IMR-90 (cell line): ENCODE results near the gene NBPF3. TPM values are rescaled to one million over a fixed set of nuclear protein-coding genes. Genes with fewer than 3 reads are reported as not detected.
"Not testable (repeated sequence)": the region's sequence is repeated elsewhere in the genome, so short reads cannot be mapped to it uniquely, and the experiment has no call there.

Source experiments
- ATAC-seq: fragments of 200-7000 bp; cut with Tn5 transposase; 2 replicates; pipeline ENCODE4 v1.9.1; 2020; ENCODE audit warnings: low read depth, mild to moderate bottlenecking, moderate library complexity
- BruUV-seq: library from RNA; stranded (reverse); fragments of 400-500 nt; replicated peaks from 2 replicates; lab custom pipeline; 2021; lab: Mats Ljungman, UMichigan
- CTCF ChIA-PET: fragments of 300-600 bp; formaldehyde crosslinking; extraction: SDS; loops from one replicate; lab custom pipeline; 2021; ENCODE audit warnings: antibody characterized with exemption; lab: Yijun Ruan, JAX
- POLR2A ChIA-PET: fragments of 300-600 bp; sonication (Branson Sonifier 250); formaldehyde crosslinking; loops from one replicate; lab custom pipeline; 2022; ENCODE audit warnings: antibody characterized with exemption; ENCODE audit not compliant: unreplicated experiment; lab: Charles Lee
- DNase-seq: peaks from one replicate; pipeline ENCODE4 v3.0.0; 2013
- H2AFZ ChIP-seq: replicated peaks from 2 replicates; pipeline ENCODE3; 2013; ENCODE audit warnings: low read length, mild to moderate bottlenecking; ENCODE audit not compliant: poor library complexity
- H2AK5ac ChIP-seq: 2 replicates; pipeline ENCODE4 v1.6.1; 2013; ENCODE audit warnings: low read depth, low read length, inconsistent platforms
- H2AK9ac ChIP-seq: replicated peaks from 2 replicates; pipeline ENCODE3; 2013; ENCODE audit warnings: mild to moderate bottlenecking, low read depth, low read length, moderate library complexity; ENCODE audit not compliant: poor library complexity
- H2BK120ac ChIP-seq: 2 replicates; pipeline ENCODE4 v1.6.1; 2013; ENCODE audit warnings: low read depth, low read length, inconsistent platforms
- H2BK15ac ChIP-seq: 3 replicates; pipeline ENCODE4 v1.6.1; 2013; ENCODE audit warnings: low read depth, low read length, inconsistent platforms
- H2BK20ac ChIP-seq: 2 replicates; pipeline ENCODE4 v1.6.1; 2013; ENCODE audit warnings: low read depth, mild to moderate bottlenecking, inconsistent platforms, low read length, moderate library complexity
- H2BK5ac ChIP-seq: 2 replicates; pipeline ENCODE4 v1.6.1; 2013; ENCODE audit warnings: mild to moderate bottlenecking, low read depth, low read length, inconsistent platforms; ENCODE audit not compliant: poor library complexity, severe bottlenecking
- H3K14ac ChIP-seq: replicated peaks from 2 replicates; pipeline ENCODE4 v1.6.1; 2013; ENCODE audit warnings: low read depth, low read length, inconsistent platforms
- H3K18ac ChIP-seq: 2 replicates; pipeline ENCODE4 v1.6.1; 2013; ENCODE audit warnings: low read depth, low read length, control low read depth
- H3K23ac ChIP-seq: 2 replicates; pipeline ENCODE4 v1.6.1; 2013; ENCODE audit warnings: low read depth, low read length, inconsistent platforms
- H3K27ac ChIP-seq: 2 replicates; pipeline ENCODE4 v1.5.1; 2013; ENCODE audit warnings: mild to moderate bottlenecking, control low read depth, low read length; ENCODE audit not compliant: insufficient read depth
- H3K27me3 ChIP-seq: 2 replicates; pipeline ENCODE4 v1.6.1; 2013; ENCODE audit warnings: low read length; ENCODE audit not compliant: control insufficient read depth, insufficient read depth
- H3K36me3 ChIP-seq: 2 replicates; pipeline ENCODE4 v1.6.1; 2013; ENCODE audit warnings: low read length, mixed read lengths; ENCODE audit not compliant: control insufficient read depth, insufficient read depth
- H3K4ac ChIP-seq: 2 replicates; pipeline ENCODE4 v1.6.1; 2013; ENCODE audit warnings: low read depth, low read length, inconsistent platforms
- H3K4me1 ChIP-seq: 2 replicates; pipeline ENCODE4 v1.6.1; 2013; ENCODE audit warnings: low read length, mixed read lengths; ENCODE audit not compliant: control insufficient read depth, insufficient read depth
- H3K4me2 ChIP-seq: 2 replicates; pipeline ENCODE4 v1.6.1; 2013; ENCODE audit warnings: low read depth, mild to moderate bottlenecking, control low read depth, low read length, moderate library complexity
- H3K4me3 ChIP-seq: 2 replicates; pipeline ENCODE4 v1.5.1; 2013; ENCODE audit warnings: low read depth, mild to moderate bottlenecking, control low read depth, low read length, moderate library complexity; ENCODE audit not compliant: insufficient read depth
- H3K56ac ChIP-seq: 2 replicates; pipeline ENCODE4 v1.6.1; 2013; ENCODE audit warnings: low read length, inconsistent platforms; ENCODE audit not compliant: insufficient read depth; ENCODE audit errors: extremely low read depth
- H3K79me1 ChIP-seq, 2 experiments: 2 replicates each; pipeline ENCODE4 v1.6.1; 2013; ENCODE audit warnings: low read length in 2 of 2, inconsistent platforms in 1 of 2, low read depth in 1 of 2
- H3K9ac ChIP-seq: 2 replicates; pipeline ENCODE4 v1.6.1; 2013; ENCODE audit warnings: low read depth, low read length, control low read depth
- H3K9me1 ChIP-seq: 2 replicates; pipeline ENCODE4 v1.6.1; 2013; ENCODE audit warnings: low read length, inconsistent platforms; ENCODE audit not compliant: insufficient read depth
- H3K9me3 ChIP-seq: 2 replicates; pipeline ENCODE4 v1.6.1; 2013; ENCODE audit warnings: low read length; ENCODE audit not compliant: control insufficient read depth, insufficient read depth
- H4K20me1 ChIP-seq: 2 replicates; pipeline ENCODE4 v1.6.1; 2013; ENCODE audit warnings: low read length, inconsistent platforms; ENCODE audit not compliant: insufficient read depth
- H4K5ac ChIP-seq: 2 replicates; pipeline ENCODE4 v1.6.1; 2013; ENCODE audit warnings: mild to moderate bottlenecking, low read depth, low read length, control low read depth
- H4K8ac ChIP-seq, 2 experiments: 2 replicates each; pipeline ENCODE4 v1.6.1; 2013; ENCODE audit warnings: low read depth in 2 of 2, low read length in 2 of 2, control low read depth in 1 of 2, inconsistent platforms in 1 of 2
- H4K91ac ChIP-seq: 2 replicates; pipeline ENCODE4 v1.6.1; 2013; ENCODE audit warnings: low read depth, low read length, inconsistent platforms; ENCODE audit not compliant: insufficient read depth
- CEBPB ChIP-seq: IDR thresholded peaks from 2 replicates; pipeline ENCODE4 v1.6.1; 2012; ENCODE audit warnings: low read depth, low read length, improper control_type of control experiment
- RFX5 ChIP-seq: IDR thresholded peaks from 2 replicates; pipeline ENCODE4 v1.8.0; 2012; ENCODE audit warnings: low read depth, mild to moderate bottlenecking, low read length, moderate library complexity
- WGBS, 2 experiments: methylation state at CpG; one replicate each; pipeline versions ENCODE4 v1.1.5 to v1.1.7; 2013; ENCODE audit warnings: missing lambda C conversion rate in 2 of 2; ENCODE audit not compliant: insufficient read length in 1 of 2; ENCODE audit errors: extremely low coverage in 2 of 2; 5-methylcytosine and 5-hydroxymethylcytosine counted together
- dilution Hi-C: fragments of 300-500 bp; cut with HindIII; formaldehyde crosslinking; loops from one replicate; pipeline ENCODE4 v1.14.3; 2018; ENCODE audit warnings: low sequenced_read_pairs; ENCODE audit not compliant: unreplicated experiment
- in situ Hi-C: fragments of 300-500 bp; cut with MboI; formaldehyde crosslinking; loops from 3 replicates; pipeline ENCODE4 v1.14.3; 2019; ENCODE audit warnings: low sequenced_read_pairs, inconsistent platforms, mixed read lengths
- intact Hi-C: fragments of 100-400 bp; cut with micrococcal nuclease; formaldehyde crosslinking; loops from 2 replicates; pipeline ENCODE4 v1.10.0; 2022
- polyA plus RNA-seq, 3 experiments: library from polyadenylated mRNA; depleted of rRNA; stranded (reverse); fragments of >200 nt; gene quantifications; 2 replicates each; pipeline ENCODE4 v1.2.3, GENCODE V29; 2012; ENCODE audit warnings: low replicate concordance in 1 of 3
- total RNA-seq: library from RNA; depleted of rRNA; stranded (reverse); fragments of >200 nt; gene quantifications from 2 replicates; pipeline ENCODE4 v1.2.3, GENCODE V29; 2012

The NBPF3 gene
- total and polyA plus RNA-seq, 2 of the 4 experiments (the other 2 are of a cell fraction) = 8.7 to 18.8 TPM

DNA sequence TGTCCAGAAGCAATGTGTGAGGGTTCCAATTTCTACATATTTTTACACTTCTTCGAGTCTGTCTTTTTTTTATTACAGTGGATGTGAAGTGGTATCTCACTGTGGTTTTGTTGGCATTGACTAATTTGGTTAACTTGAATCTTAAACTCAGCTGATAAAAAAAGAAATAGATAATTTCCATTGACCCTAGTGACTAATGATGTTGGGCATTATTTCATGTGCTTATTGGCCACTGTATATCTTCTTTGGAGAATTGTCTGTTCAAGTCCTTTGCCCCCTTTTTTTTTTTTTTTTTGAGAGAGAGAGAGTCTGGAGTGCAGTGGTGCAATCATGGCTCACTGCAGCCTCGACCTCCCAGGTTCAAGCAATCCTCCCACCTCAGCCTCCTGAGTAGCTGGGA lies 33.3 kb upstream of the NBPF3 start:
- no peaks in the 10 kb centered on the region for H3K79me1 ChIP-seq
- H3K9me1 ChIP-seq = no peaks in the 10 kb centered on the region
- H3K14ac ChIP-seq = no peak overlapping the region
- no peak overlapping the region for H2AK9ac ChIP-seq
- no peak overlapping the region for H3K9ac ChIP-seq
- dilution Hi-C loops (no loop called here), in situ Hi-C loops (no loop called here), intact Hi-C loops (no loop called here)
- no peak overlapping the region for H3K18ac ChIP-seq
- no peak overlapping the region for H2BK120ac ChIP-seq
- no TSS peak for BruUV-seq
- H3K4me1 ChIP-seq = no peaks in the 10 kb centered on the region
- no peak overlapping the region for H3K56ac ChIP-seq
- H3K23ac ChIP-seq = no peak overlapping the region
- ChIA-PET POLR2A (no interaction called here), CTCF (interaction anchor here (1.2 kb wide), 1 partner anchor 36 kb away, joined by 3 read pairs; no protein-coding TSS in a partner anchor)
- no peak overlapping the region for H3K4me2 ChIP-seq
- no peak overlapping the region for H2BK20ac ChIP-seq
- H2AFZ ChIP-seq = no peak overlapping the region
- H4K5ac ChIP-seq = no peak overlapping the region
- peaks cover 23% of the 10 kb centered on the region for H3K27me3 ChIP-seq
- TF ChIP-seq CEBPB (no peak), RFX5 (peak; percentile 81)
- H3K9me3 ChIP-seq = no peaks in the 10 kb centered on the region
- WGBS, 2 experiments = no CpG with 5 or more reads among the region's 2 CpGs
- no peak overlapping the region for H3K4ac ChIP-seq
- H2BK5ac ChIP-seq = no peak overlapping the region
- no peaks in the 10 kb centered on the region for H3K36me3 ChIP-seq
- H4K91ac ChIP-seq = no peak overlapping the region
- no peak overlapping the region for H3K27ac ChIP-seq
- no peak overlapping the region for H2AK5ac ChIP-seq
- no peak overlapping the region for H4K8ac ChIP-seq
- ATAC-seq (no peak), DNase-seq (no peak)
- no peak overlapping the region for H2BK15ac ChIP-seq
- no peak overlapping the region for H3K4me3 ChIP-seq
- H4K20me1 ChIP-seq = no peaks in the 10 kb centered on the region

DNA sequence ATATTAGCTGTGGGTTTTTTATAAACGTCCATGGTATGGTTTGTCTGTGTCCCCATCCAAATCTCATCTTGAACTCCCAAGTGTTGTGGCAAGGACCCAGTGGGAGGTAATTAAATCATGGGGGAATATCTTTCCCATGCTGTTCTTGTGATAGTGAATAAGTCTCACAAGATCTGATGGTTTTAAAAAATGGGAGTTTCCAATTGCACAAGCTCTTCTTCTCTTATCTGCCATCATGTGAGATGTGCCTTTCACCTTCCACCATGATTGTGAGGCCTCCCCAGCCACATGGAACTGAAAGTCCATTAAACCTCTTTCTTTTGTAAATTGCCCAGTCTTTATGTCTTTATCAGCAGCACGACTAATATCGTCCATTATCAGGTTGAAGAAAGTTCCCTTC lies 30.0 kb upstream of the NBPF3 start:
- H4K8ac ChIP-seq, H4K91ac ChIP-seq, H3K27ac ChIP-seq, ATAC-seq, intact Hi-C loops, H3K23ac ChIP-seq, H3K4me3 ChIP-seq, H2AFZ ChIP-seq, H2BK120ac ChIP-seq, H3K36me3 ChIP-seq, H3K4me1 ChIP-seq, H4K20me1 ChIP-seq, H2BK15ac ChIP-seq, dilution Hi-C loops, H2AK5ac ChIP-seq, DNase-seq, H3K4ac ChIP-seq, H2BK20ac ChIP-seq, BruUV-seq, H3K9me1 ChIP-seq, H2BK5ac ChIP-seq, H3K4me2 ChIP-seq, H3K14ac ChIP-seq, H2AK9ac ChIP-seq, H3K79me1 ChIP-seq, in situ Hi-C loops, POLR2A ChIA-PET, H3K9me3 ChIP-seq, H4K5ac ChIP-seq, CTCF ChIA-PET, H3K18ac ChIP-seq, H3K56ac ChIP-seq, H3K9ac ChIP-seq: not testable (repeated sequence)
- H3K27me3 ChIP-seq = peaks cover 26% of the 10 kb centered on the region
- no CpG with 5 or more reads among the region's 3 CpGs for WGBS, 2 experiments
